Measurements from ENCODE around the gene UROC1.

The UROC1 gene

GRCh38 chr3:126517986-126518778, 609 bp upstream of the UROC1 start:
- no peak for DNase-seq (ENCODE audit: low read depth in 2 of 3, low spot score in 2 of 3)

GRCh38 chr3:126516936-126517290, 660 bp downstream of the UROC1 start:
- no peak for DNase-seq (ENCODE audit: low read depth in 2 of 3, low spot score in 2 of 3)

GRCh38 chr3:126516152-126516935, 1.2 kb downstream of the UROC1 start:
- no peak for DNase-seq (ENCODE audit: low read depth in 2 of 3, low spot score in 2 of 3)

GRCh38 chr3:126515066-126515706, 2.4 kb downstream of the UROC1 start:
- DNase-seq (ENCODE audit: low read depth in 2 of 3, low spot score in 2 of 3), result no peak

GRCh38 chr3:126514161-126514560, 3.4 kb downstream of the UROC1 start:
- DNase-seq (ENCODE audit: low read depth in 2 of 3, low spot score in 2 of 3), result no peak

- no peak for DNase-seq (ENCODE audit: low read depth in 2 of 3, low spot score in 2 of 3)
These were observed 4.5 kb downstream of the UROC1 start for GRCh38 chr3:126512916-126513650.

- DNase-seq (ENCODE audit: low read depth in 2 of 3, low spot score in 2 of 3), result no peak
These were observed 5.5 kb downstream of the UROC1 start for GRCh38 chr3:126512026-126512425.

- DNase-seq (ENCODE audit: low read depth in 2 of 3, low spot score in 2 of 3), result no peak
These were observed 6.3 kb downstream of the UROC1 start for GRCh38 chr3:126511291-126511690.

- no peak for DNase-seq (ENCODE audit: low read depth in 2 of 3, low spot score in 2 of 3)
These were observed 7.2 kb downstream of the UROC1 start for GRCh38 chr3:126510308-126510910.

GRCh38 chr3:126509597-126510307, 7.8 kb downstream of the UROC1 start:
- DNase-seq (ENCODE audit: low read depth in 2 of 3, low spot score in 2 of 3), result no peak

GRCh38 chr3:126508564-126508964, 9.0 kb downstream of the UROC1 start:
- DNase-seq (ENCODE audit: low read depth in 2 of 3, low spot score in 2 of 3), result no peak

GRCh38 chr3:126507886-126508285, 9.7 kb downstream of the UROC1 start:
- no peak for DNase-seq (ENCODE audit: low read depth in 2 of 3, low spot score in 2 of 3)

- DNase-seq (ENCODE audit: low read depth in 2 of 3, low spot score in 2 of 3), result no peak
These were observed 13.9 kb downstream of the UROC1 start for GRCh38 chr3:126503701-126504100.

GRCh38 chr3:126502656-126503055, 14.9 kb downstream of the UROC1 start:
- no peak for DNase-seq (ENCODE audit: low read depth in 2 of 3, low spot score in 2 of 3)

GRCh38 chr3:126501736-126502135, 15.8 kb downstream of the UROC1 start:
- DNase-seq (ENCODE audit: low read depth in 2 of 3, low spot score in 2 of 3), result no peak

GRCh38 chr3:126501054-126501453, 16.5 kb downstream of the UROC1 start:
- DNase-seq (ENCODE audit: low read depth in 2 of 3, low spot score in 2 of 3), result no peak

- DNase-seq (ENCODE audit: low read depth in 2 of 3, low spot score in 2 of 3), result no peak
These were observed 17.6 kb downstream of the UROC1 start for GRCh38 chr3:126500016-126500415.

GRCh38 chr3:126499401-126499800, 18.2 kb downstream of the UROC1 start:
- DNase-seq (ENCODE audit: low read depth in 2 of 3, low spot score in 2 of 3), result no peak

GRCh38 chr3:126498929-126499328, 18.6 kb downstream of the UROC1 start:
- no peak for DNase-seq (ENCODE audit: low read depth in 2 of 3, low spot score in 2 of 3)

- DNase-seq (ENCODE audit: low read depth in 2 of 3, low spot score in 2 of 3), result no peak
These were observed 19.1 kb downstream of the UROC1 start for GRCh38 chr3:126498461-126498860.

Measured in activated CD8-positive, alpha-beta memory T cell treated with anti-CD3 and anti-CD28 coated beads for 48 hours (primary cell).